ENCODE results near the gene IL1RAPL2.
"Not testable (repeated sequence)": the region's sequence is repeated elsewhere in the genome, so short reads cannot be mapped to it uniquely, and the experiment has no call there.

Gene IL1RAPL2

GRCh38 chrX:104677517-104677916 lies 111.5 kb downstream of the IL1RAPL2 start:
- not testable (repeated sequence) for DNase-seq

- DNase-seq: no peak
Measured at GRCh38 chrX:104679175-104679574, 113.2 kb downstream of the IL1RAPL2 start.

- DNase-seq: no peak
Measured at GRCh38 chrX:104681214-104681613, 115.2 kb downstream of the IL1RAPL2 start.

GRCh38 chrX:104684077-104684476 lies 118.1 kb downstream of the IL1RAPL2 start:
- no peak for DNase-seq

GRCh38 chrX:104695593-104695992 lies 129.6 kb downstream of the IL1RAPL2 start:
- no peak for DNase-seq

- DNase-seq: no peak
Measured at GRCh38 chrX:104696667-104697066, 130.7 kb downstream of the IL1RAPL2 start.

- no peak for DNase-seq
Measured at GRCh38 chrX:104697294-104697693, 131.3 kb downstream of the IL1RAPL2 start.

GRCh38 chrX:104707042-104707441 lies 141.0 kb downstream of the IL1RAPL2 start:
- no peak for DNase-seq

GRCh38 chrX:104707572-104707971 lies 141.6 kb downstream of the IL1RAPL2 start:
- DNase-seq: no peak

GRCh38 chrX:104712515-104712914 lies 146.5 kb downstream of the IL1RAPL2 start:
- no peak for DNase-seq

- DNase-seq: no peak
Measured at GRCh38 chrX:104721854-104722253, 155.9 kb downstream of the IL1RAPL2 start.

- DNase-seq: no peak
Measured at GRCh38 chrX:104728456-104728855, 162.5 kb downstream of the IL1RAPL2 start.

GRCh38 chrX:104742355-104742754 lies 176.4 kb downstream of the IL1RAPL2 start:
- DNase-seq: no peak

- no peak for DNase-seq
Measured at GRCh38 chrX:104745152-104745551, 179.2 kb downstream of the IL1RAPL2 start.

- no peak for DNase-seq
Measured at GRCh38 chrX:104749951-104750610, 184.1 kb downstream of the IL1RAPL2 start.

GRCh38 chrX:104762641-104763040 lies 196.6 kb downstream of the IL1RAPL2 start:
- DNase-seq: no peak

GRCh38 chrX:104789784-104790183 lies 223.8 kb downstream of the IL1RAPL2 start:
- DNase-seq: no peak

- DNase-seq: no peak
Measured at GRCh38 chrX:104795804-104796203, 229.8 kb downstream of the IL1RAPL2 start.

GRCh38 chrX:104803219-104803618 lies 237.2 kb downstream of the IL1RAPL2 start:
- DNase-seq: no peak

- no peak for DNase-seq
Measured at GRCh38 chrX:104806346-104806745, 240.3 kb downstream of the IL1RAPL2 start.

- no peak for DNase-seq
Measured at GRCh38 chrX:104833401-104833800, 267.4 kb downstream of the IL1RAPL2 start.

- DNase-seq: no peak
Measured at GRCh38 chrX:104842646-104843045, 276.6 kb downstream of the IL1RAPL2 start.

GRCh38 chrX:104852241-104852640 lies 286.2 kb downstream of the IL1RAPL2 start:
- DNase-seq: no peak

GRCh38 chrX:104854188-104854587 lies 288.2 kb downstream of the IL1RAPL2 start:
- no peak for DNase-seq

- DNase-seq: no peak
Measured at GRCh38 chrX:104854790-104855340, 288.9 kb downstream of the IL1RAPL2 start.
